Right ventricle myocardium inferior (tissue), 1 donor: ENCODE measurements around the gene PCDH15. TPM values are rescaled to one million over a fixed set of nuclear protein-coding genes. Genes with fewer than 3 reads are reported as not detected.
"Not testable (repeated sequence)": the region's sequence is repeated elsewhere in the genome, so short reads cannot be mapped to it uniquely, and the experiment has no call there.

Experiments
- ATAC-seq: fragments of 200-7000 bp; cut with Tn5 transposase; one replicate; pipeline ENCODE4 v1.9.1; 2020; ENCODE audit warnings: mild to moderate bottlenecking, moderate library complexity
- DNase-seq: peaks from one replicate; pipeline ENCODE4 v3.0.0; 2021; ENCODE audit errors: missing footprints
- intact Hi-C: fragments of 100-400 bp; cut with DNase I; formaldehyde crosslinking; loops from one replicate; pipeline ENCODE4 v1.11.0; 2022
- total RNA-seq: library from RNA; stranded (reverse); fragmentation: NEBNext Ultra II Directional; extraction: Animal tissue kit (Norgen Biotek cat#: 25700); gene quantifications from one replicate; pipeline ENCODE4 v1.2.1, GENCODE V29; 2021
- donor health status: DM: no; HTN: yes; CAD: no; lungs with severe emphysema.

Gene PCDH15
- total RNA-seq, 1 donor from 2014 or later, result 0.41 TPM

GRCh38 chr10:53955091-53955490 lies 845.9 kb downstream of the PCDH15 start:
- no peak for DNase-seq
- ATAC-seq, result no peak
- intact Hi-C loops, result no loop called here

- intact Hi-C loops, result no loop called here
- DNase-seq (no peak), ATAC-seq (no peak)
These were observed 848.1 kb downstream of the PCDH15 start for GRCh38 chr10:53952698-53953630.

DNA sequence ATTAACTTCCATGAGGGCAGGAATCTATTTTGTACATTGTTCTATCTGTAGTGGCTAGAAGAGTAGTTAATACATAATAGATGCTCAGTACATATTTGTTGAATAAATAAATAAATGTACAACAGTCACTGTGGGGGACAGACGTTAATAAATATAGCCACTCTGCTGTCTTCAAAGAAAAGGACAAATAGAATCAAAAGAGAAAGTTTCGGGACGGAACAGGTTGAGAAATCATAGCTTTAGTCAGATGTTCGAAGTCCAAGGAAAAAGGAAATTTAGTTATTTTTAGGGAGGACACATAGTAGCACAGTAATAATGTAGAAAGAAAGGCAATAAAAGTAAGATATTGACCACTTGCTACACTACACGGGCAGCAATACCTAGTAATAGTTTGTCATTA lies 861.4 kb downstream of the PCDH15 start:
- ATAC-seq (no peak), DNase-seq (no peak)
- intact Hi-C loops, result no loop called here

DNA sequence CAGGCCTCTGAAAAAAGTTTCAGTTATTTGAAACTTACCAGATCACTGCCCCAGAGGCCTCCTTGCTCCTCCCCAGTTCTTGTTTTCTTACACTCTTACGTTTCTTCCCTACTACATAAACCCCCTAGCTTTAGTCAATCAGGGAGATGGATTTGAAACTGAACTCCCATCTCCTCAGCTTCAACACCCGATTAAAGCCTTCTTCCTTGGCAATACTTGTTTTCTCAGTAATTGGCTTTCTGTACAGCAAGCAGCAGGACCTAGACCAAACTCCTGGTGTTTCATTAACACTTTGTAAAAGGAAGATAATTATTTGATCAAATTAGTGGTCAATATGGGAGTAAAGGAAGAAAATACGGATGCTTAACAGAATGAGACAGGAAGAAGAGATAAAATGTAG lies 870.4 kb downstream of the PCDH15 start:
- ATAC-seq, result no peak
- intact Hi-C loops, result no loop called here
- no peak for DNase-seq

DNA sequence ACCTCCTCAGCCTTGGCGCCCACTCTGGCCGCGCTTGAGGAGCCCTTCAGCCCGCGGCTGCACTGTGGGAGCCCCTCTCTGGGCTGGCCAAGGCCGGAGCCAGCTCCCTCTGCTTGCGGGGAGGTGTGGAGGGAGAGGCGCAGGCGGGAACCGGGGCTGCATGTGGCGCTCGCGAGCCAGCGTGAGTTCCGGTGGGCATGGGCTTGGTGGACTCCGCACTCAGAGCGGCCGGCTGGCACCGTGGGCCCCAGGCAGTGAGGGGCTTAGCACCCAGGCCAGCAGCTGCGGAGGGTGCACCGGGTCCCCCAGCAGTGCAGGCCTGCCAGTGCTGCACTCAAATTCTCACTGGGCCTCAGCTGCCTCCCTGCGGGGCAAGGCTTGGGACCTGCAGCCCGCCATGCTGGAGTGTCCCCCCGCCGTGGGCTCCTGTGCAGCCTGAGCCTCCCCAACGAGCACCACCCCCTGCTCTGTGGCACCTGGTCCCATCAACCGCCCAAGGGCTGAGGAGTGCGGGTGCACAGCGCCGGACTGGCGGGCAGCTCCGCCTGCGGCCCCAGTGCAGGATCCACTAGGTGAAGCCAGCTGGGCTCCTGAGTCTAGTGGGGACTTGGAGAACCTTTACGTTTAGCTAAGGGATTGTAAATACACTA lies 876.9 kb downstream of the PCDH15 start:
- DNase-seq, ATAC-seq, intact Hi-C loops: not testable (repeated sequence)

DNA sequence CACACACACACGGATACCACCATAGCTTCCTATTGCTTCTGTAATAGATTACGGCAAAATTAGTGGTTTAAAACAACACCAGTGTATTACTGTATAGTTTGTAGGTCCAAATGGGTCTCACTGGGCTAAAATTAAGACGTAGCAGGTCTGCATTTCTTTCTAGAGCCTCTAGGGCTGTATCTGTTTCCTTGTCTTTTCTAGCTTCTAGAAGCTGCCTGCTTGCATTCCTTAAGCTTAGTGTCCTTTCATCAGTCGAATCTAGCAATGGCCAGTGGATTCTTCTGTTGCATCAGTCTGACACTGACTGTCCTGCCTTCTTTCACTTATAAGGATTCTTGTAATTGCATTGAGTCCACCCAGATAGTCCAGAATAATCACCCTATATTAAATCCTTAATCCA lies 882.3 kb downstream of the PCDH15 start:
- intact Hi-C loops, result no loop called here

DNA sequence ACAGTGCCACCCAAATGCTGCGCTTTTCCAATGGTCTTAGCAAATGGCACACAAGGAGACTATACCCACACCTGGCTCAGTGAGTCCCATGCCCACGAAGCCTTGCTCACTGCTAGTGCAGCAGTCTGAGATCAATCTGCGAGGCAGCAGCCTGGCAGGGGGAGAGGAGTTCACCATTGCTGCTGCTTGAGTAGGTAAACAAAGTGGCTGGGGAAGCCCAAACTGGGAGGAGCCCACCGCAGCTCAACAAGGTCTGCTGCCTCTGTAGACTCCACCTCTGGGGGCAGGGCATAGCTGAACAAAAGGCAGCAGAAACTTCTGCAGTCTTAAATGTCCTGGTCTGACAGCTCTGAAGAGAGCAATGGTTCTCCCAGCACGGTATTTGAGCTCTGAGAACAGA lies 891.2 kb downstream of the PCDH15 start:
- intact Hi-C loops, result no loop called here
- no peak for ATAC-seq
- peak; percentile 16 for DNase-seq

More for the DNA sequence above, 882.3 kb downstream of the PCDH15 start:
- ATAC-seq (no peak), DNase-seq (no peak)

DNA sequence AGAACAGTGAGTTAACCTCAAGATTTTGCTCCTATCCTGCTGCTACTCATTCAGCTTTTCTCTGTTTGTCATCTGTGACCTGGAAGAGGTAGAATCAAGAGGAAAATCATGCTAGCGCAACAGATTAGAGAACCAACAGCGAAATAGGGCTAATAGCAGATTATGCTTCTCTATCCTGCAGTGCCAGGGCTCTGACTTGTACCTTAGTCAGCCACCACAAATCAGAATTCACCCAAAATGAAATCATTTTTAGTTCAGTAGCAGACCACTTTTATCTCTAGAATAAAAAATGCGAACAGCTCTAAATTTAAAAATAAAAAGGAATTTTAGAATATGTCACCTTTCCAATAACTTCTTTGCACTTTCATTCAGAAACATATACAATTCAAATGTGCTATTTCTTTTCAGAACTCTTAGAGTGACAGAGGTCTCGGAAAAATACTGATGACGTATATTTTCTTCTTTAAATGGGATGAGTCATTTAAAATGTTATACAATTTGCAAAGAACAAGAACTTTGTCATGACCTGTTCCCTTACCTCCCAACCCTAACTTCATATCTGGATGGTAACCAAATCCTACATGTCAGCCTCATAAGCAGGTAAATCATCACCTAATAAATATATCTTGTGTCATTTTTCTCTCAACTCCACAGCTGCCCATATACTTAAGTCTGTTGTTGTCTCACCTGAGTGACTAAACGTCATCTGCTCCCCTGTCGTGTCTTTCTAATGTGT lies 896.4 kb downstream of the PCDH15 start:
- intact Hi-C loops, result no loop called here
- ATAC-seq (no peak), DNase-seq (no peak)

- ATAC-seq (no peak), DNase-seq (no peak)
- intact Hi-C loops, result no loop called here
These were observed 897.3 kb downstream of the PCDH15 start for GRCh38 chr10:53903756-53904155.

DNA sequence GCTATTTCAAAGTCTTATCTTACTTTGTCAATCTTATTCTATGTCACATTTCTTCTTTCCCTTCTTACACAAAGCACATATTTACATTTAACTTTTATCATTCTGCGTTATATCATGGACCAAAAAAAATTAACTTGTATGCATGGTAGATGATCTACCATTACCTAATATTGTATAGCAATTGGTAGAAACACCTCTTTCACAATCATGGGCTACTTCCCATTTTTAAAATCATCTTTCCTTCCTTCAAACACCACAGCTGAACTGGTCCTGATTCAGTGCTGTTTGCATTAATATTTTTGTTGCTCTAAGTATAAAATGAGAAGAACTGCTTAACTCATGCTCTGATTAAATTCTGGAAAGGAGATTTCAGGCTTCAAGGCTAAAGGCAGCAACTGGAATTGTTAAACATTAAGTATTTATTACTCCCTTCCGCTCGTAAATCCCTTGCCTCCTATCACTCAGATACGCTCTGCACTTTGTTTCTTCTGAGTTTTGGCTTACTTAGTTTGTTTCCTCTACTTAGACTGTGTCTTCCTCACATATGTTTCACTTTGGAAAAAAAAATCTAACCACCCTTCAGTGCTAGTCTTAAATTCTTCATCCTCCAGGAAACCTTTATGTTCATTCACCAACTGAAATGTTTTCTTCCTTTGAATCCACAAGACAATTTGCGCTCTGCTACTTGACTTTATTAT lies 901.4 kb downstream of the PCDH15 start:
- ATAC-seq, result no peak
- intact Hi-C loops, result no loop called here
- no peak for DNase-seq

- intact Hi-C loops, result no loop called here
These were observed 902.5 kb downstream of the PCDH15 start for GRCh38 chr10:53898532-53898931.

DNA sequence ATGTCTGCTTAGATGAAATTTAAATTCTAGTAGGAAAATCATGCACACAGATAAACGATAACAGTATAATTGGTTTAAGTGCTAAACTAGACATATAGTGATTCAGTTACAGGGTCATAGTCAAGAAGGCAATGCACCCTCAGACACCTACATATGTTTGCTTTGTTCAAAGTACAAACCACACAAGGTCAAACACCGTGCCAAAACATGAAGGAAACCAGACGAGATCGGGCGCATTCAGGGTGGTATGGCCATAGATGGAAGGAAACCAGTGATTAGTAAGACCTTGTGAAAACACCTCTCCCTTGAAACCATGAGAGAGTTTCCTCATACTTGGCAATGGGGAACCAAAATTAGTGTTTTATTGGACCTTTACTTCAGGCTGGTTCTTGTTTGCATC lies 906.9 kb downstream of the PCDH15 start:
- ATAC-seq (no peak), DNase-seq (no peak)
- intact Hi-C loops, result no loop called here

More at GRCh38 chr10:53898532-53898931, 902.5 kb downstream of the PCDH15 start:
- DNase-seq (no peak), ATAC-seq (no peak)

DNA sequence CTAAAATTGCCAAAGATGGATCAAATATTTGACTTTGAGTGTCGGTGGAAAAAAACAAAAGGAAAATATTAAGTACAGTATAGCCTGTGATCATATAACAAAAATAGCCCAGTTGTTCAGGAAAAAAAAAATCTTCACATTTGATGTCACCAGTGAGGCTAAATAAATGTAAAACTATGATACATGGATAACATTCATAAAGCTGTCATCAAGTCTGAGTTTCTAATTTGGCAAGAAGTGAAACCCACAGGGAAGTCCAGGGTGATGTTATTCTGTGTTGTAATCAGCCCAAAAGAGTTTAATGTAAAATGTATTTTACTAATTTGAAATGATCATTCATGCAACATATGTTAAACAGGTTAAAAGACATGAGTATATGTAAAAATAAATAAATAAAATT lies 908.0 kb downstream of the PCDH15 start:
- DNase-seq (no peak), ATAC-seq (no peak)
- intact Hi-C loops, result no loop called here

- intact Hi-C loops, result no loop called here
- no peak for DNase-seq
- no peak for ATAC-seq
These were observed 914.4 kb downstream of the PCDH15 start for GRCh38 chr10:53886325-53887300.

GRCh38 chr10:53864846-53865245 lies 936.2 kb downstream of the PCDH15 start:
- intact Hi-C loops, result no loop called here
- ATAC-seq, result no peak

DNA sequence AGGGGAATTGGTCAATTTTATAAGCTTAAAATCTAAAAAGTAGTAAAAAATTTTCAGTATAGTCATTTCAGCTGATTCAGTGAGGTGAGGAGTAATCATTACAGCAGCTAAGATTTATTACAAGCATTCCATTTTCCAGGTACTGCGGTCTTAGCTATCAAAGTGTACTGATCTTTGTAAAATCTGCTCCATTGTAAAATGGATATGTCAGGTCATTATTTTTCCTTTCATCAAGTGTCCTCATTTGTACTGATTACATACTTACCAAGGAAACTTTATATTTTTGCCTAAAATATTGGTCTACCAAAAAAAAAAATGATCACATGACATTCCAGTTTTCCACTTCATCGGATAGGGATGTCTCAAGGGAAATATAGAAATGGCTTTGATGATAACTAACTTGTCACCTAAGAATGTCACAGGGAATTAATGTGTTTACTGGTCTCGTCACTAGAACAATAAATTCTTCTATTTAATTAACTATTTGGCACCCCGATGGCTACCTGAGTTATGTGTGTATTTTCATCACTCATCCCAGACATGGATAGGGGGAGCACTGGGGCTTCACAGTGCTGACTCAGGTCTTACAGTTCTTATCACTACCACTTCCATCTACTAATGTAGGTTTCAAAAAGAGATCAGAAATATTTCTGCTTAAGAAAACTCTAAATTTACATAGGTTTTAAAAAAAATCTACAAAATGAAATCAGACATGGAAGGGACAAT lies 948.4 kb downstream of the PCDH15 start:
- DNase-seq (no peak), ATAC-seq (no peak)
- intact Hi-C loops, result no loop called here

More at GRCh38 chr10:53864846-53865245, 936.2 kb downstream of the PCDH15 start:
- DNase-seq, result no peak

DNA sequence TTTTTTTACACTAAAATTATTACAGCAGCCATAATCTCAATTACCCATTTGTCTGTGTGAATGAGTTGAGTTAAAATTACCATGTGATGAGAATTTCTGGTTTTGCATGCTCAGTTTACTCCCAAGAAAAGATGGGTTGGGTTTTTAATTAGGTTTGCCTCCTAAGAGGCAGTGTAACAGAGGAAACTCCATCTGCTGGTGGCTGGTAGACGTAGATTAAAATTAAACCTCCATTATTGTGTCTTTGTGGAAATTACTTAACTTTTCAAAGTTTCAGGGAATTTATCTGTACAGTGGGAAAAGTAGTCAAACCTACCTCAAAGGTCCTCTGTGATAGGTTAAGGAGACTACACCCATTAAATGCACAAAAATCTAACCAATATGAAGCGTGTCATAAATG lies 954.2 kb downstream of the PCDH15 start:
- no peak for DNase-seq
- intact Hi-C loops, result no loop called here

More for the DNA sequence above, 954.2 kb downstream of the PCDH15 start:
- ATAC-seq, result no peak
